HG03342 (cell line): ENCODE measurements around the gene PRPF40B.
"Not testable (repeated sequence)": the region's sequence is repeated elsewhere in the genome, so short reads cannot be mapped to it uniquely, and the experiment has no call there.

ENCODE experiments used
- ATAC-seq: cut with Tn5 transposase; IDR thresholded peaks from one replicate; pipeline ENCODE4 v1.9.1; 2021; ENCODE audit warnings: mild to moderate bottlenecking, moderate library complexity; ENCODE audit not compliant: unreplicated experiment

The PRPF40B gene

DNA sequence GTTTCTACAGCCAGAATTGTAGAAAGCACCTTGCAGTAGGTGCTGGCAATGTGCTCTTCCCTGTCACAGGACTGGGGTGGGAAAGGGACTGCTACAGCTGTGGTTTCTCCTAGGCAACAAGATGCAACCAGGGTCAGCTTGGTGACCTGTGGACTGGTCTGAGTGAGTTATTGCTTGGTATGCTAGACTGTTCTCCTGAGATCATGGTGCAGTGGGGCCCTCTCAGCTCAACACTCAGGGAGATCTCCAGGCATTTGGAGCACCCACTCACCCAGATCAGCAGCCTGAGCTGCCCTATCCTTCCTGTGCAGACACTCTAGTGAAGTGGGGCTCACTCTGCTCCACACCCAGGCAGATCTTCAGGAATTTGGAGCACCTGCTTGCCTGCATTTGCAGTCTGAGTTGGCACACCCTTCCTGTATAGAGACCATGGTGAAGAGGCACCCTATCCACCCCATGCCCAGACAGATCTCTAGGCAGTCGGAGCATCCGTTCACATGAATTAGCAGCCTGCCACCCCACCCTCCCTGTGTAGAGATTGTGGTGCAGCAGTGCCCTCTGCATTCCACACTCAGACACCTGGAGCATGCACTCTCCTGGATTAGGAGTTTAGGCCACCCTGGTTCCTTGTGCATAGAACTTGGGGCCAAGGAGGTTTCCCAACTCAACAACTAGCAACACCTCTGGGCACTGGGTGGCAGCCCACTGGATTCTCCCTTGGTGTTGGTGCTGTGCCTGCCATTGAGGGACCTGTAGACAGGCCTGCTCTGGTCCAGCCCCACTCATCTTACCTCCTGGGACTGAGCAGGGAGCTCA lies 14.1 kb upstream of the PRPF40B start:
- ATAC-seq, result no peak

DNA sequence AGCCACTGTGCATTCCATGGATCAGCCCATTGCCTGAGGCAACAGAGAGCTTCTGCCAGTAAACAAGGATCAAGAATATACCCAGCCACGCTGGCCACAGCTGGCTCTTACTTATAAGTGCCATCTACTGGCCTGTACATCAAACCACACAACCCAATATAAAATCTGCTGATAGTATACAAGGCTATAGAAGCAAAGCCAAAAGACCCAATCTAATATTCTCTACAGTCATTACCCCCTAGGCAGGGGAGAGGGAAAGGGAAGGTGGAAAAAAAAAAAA lies 13.5 kb upstream of the PRPF40B start:
- no peak for ATAC-seq

DNA sequence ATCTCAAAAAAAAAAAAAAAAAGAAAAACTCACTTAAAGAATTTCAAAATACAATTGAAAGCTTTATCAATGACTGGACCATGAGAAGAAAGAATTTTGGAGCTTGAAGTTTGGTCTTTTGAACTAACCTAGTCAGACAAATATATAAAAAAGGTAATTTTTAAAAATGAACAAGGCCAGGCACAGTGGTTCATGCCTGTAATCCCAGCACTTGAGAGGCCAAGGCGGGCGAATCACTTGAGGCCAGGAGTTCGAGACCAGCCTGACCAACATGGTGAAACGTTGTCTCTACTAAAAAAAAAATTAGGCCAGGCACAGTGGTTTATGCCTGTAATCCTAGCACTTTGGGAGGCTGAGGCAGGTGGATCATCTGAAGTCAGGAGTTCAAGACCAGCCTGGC lies 12.6 kb upstream of the PRPF40B start:
- not testable (repeated sequence) for ATAC-seq

DNA sequence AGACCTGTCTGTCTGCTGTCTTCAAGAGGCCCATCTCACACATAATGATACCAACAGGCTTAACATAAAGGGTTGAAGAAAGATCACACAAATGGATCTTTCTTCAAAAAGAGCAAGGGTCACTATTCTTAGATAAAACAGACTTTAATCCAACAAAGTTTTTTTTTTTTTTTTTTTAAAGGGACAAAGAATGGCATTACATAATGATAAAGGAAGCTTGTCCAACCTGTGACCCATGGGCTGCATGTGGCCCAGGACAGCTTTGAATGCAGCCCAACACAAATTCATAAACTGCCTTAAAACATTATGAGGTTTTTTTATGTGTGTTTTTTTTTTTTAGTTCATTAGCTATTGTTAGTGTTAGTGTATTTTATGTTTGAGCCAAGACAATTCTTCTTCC lies 11.2 kb upstream of the PRPF40B start:
- no peak for ATAC-seq

DNA sequence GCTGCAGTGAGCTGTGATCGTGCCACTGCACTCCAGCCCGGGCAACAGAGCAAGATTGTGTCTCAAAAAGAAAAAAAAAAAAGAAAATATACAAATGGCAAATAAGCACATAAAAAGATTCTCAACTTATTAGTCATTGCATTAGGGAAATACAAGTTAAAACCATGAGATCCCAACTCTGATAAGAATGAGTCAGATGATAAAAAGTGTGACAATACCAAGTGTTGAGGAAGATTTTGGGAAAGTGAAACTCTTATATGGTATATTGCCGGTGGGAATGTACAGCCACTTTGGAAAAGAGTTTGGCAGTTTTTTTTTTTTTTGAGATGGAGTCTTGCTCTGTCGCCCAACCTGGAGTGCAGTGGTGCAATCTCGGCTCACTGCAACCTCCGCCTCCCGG lies 7.6 kb upstream of the PRPF40B start:
- ATAC-seq, result no peak

DNA sequence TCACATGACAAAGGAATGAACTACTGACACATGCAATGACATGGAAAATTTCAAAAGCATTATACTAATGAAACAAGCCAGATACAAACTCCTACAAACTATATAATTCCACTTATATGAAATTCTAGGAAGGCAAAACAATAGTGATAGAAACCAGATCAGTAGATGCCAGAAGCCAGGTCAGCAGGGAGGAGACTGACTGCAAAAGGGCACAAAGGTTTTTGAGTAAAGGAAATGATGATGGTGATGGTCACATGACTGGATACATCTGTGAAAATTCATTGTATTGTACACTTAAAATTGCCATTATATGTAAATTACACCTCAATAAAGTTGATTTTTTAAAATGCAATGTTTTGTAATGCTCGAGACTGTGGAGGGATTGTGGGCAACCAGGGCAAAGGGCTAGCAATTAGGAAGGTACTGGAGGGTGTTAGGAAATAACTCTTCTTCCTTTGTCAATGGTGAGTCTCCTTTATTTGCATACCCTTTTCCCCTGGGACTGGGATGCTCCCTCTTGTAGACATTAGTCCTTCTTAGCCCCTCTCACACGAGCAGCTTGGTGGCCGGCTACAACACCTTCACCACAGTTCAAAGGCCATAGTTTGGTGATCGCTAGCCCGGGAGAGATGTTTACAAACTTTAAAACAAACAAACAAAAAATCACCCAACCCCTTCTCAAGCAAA lies 6.7 kb upstream of the PRPF40B start:
- ATAC-seq, result no peak

DNA sequence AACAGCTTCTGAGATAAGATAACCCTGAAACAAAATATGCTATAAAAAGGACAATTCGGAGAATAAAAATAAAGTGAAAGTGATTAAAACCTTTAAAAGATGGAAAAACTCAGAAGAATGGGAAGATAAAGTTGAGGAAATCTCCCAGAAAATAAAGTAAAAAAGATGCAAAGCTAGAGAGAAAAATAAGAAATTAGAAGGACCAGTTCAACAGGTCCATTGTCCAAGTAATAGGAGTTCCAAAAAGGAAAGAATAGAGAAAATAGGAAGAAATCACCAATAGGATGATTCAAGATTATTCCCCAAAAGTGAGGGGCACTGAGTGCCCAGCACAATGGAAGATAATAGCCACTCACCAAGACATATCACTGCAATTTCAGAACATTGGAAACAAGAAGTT lies 4.8 kb upstream of the PRPF40B start:
- ATAC-seq, result no peak

DNA sequence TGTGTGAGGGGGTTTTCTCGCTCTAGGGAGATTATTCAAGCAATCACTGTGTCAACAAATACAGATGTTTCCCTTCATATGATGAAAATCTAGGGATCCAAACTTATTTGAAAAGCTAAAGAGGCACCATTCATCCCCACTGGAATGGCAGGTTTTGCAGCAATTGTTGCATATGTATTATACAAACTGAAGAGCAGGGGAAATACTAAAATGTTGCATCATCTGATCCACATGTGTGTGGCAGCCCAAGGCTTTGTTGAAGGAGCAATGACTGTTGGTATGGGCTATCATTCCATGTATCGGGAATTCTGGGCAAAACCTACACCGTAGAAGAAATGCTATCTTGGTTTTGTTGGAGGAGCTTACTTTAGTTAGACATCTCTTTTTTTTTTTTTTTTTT lies 4.1 kb upstream of the PRPF40B start:
- ATAC-seq, result no peak

DNA sequence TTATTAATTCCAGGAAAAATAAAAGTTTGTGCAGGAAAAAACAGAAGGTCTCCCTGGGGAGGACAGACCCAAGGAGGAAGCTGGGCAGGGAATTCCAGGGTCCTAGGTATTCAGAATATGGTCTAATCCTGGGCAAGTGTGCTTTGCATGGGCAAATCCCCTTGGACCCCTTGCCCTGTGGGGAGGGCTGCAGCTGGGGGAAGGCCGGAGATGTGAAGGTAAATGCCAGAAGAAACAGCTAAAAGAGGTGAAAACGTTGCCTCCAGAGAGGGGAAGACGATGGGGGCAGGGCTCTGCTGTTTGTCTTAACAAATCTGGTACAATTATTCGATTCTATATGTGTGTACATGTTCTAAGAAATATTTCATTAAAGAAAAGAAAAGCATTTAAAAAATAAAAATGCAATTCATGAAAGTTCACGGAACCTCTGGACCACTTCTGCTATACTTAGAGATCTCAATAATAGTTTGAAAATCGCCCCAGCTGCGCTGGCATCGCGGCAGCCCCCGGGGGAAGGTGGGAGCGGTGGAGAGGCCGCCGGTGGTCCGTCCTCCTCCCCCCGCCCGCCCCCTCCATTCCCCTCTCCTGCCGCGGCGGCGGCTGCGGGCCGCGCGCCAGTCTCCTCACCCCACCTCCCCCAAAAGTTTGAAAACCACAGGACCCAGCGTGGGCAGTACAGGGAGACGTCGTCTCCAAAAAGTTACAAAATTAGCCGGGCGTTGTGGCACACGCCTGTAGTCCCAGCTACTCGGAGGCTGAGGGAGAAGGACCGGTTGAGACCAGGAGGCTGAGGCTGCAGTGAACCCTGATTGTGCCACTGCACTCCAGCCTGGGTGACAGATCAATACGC lies 1.5 kb upstream of the PRPF40B start:
- no peak for ATAC-seq

DNA sequence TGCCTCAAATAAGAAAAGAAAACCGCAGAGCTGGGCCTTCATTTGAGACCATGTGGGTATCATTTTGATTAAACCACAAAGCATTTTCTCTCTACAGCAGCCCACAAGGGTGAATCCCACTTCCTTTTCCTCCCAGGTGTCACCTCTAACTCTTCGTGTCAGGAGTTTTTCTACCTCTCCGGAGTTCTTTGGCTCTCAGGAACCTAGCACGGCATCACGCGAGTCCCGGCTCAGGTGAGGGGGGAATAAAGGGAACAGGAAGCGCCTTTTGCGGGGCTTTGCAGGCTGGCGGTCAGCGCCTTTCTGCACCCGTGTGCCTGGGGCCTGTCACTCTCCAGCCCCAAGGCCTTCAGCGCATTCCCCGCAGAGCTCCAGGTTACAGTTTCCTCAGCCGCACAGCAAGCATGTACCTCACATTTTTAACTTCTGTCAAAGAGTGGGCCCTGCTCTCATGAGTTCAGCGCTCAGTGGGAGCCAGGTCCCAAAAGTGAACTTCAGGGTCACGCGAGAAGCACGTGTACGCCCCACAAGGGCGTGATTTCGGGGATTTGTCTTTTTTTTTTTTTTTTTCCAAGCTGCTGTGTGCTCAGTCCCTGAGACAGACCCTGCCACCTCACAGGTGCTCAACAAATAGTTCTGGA lies 740 bp upstream of the PRPF40B start:
- ATAC-seq, result peak; percentile 28

DNA sequence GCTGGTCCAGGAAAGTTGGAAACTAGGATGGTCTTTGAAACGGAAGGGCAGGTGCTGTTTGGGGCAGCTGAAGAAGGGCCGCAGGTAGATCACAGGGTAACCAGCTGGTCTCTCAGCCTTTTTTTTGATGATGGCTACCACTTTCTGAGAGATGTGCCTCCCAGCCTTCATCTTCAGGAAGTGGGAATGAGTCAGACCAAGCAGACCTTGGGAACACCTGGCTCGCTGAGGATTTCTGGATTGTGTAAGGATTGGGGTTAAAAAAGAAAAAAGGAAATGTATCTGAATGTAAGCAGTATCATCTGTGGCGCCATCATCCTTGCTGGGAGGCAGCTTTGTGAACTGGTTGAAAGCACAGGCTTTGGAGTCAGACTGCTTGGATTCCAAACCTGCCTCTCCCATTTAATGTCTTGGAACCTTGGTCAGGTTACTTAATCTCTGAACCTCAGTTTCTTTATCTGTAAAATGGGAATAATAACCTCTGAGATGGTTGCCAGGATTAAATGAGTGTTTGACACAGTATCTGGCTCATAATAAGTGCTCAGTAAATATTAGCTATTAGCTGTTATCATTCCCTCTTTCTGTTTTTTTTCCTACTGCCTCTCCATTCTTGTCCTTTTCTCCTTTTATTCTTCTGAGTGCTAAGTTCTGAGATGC lies 1.7 kb downstream of the PRPF40B start:
- no peak for ATAC-seq

DNA sequence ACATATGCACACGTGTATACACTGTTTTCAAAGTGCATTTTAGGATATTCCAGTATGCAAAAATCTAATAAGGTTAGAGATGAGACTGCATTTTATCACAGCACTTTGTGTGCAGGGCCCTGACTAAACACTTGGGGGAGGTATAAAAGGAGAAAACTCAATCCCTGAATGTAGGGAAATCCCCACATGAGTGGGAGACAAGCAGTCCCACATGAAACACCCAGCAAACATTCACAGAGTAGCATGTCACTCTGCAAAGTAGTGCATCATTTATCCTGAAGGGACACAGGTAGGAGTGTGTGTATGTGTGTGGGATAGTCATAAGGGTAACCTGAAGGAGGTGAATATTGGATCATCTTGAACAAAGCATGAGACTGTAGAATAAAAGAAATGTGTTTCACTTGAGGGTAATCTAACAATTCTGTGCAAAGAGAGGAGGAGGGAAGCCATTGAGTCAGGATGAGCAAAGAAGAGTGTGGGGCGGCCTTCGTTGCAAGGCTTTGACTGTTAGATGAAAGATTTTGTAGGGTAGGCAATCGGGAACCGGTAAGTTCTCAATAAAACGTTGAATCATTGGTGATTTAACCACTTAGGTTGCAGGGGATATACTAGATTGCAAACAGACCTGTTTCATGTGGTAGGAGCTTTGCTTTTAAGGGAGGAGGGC lies 2.9 kb downstream of the PRPF40B start:
- ATAC-seq, result no peak

DNA sequence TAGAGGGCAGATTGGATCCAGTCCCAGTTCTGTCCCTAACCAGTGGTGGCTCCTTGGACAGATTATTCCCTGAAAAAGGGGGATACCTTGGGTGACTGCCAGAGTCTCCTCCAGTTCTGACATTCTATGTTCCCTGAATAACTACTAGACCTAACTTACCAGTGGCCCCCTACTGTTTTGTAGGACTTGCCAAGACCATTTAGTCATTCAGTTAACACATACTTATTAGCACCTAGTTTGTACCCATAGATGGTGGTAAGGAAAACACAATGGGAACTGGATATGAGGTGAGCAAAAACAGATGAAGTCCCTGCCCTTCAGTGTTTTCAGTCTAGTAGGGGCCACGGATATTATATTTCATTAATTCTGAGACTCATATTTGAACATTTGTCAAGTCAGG lies 3.5 kb downstream of the PRPF40B start:
- no peak for ATAC-seq

DNA sequence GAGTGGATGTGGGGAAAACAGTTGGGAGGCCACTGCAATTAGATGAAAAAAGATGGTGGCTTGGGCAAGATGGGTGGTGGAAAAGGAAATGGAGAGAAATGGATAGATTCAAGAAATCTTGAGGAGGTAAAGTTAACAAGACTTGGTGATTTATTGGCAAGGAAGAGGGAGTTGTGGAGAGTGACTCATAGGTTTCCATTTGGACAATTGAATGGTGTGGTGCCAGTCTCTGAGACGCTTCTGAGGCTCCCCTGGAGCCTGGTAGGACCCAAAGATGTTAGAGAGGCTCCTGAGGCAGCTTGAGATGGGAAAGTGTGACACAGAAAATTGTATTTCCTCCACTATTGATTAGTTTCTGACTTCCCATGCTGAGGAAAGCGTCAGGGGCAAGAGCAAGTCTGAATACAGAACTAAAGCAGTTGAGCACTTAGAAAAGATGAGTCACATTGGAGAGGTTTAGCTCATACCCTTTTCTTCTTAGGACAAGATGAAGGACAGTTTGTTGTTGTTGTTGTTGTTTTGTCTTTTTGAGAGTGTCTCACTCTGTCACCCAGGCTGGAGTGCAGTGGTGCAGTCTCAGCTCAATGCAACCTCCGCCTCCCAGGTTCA lies 4.5 kb downstream of the PRPF40B start:
- ATAC-seq, result no peak

DNA sequence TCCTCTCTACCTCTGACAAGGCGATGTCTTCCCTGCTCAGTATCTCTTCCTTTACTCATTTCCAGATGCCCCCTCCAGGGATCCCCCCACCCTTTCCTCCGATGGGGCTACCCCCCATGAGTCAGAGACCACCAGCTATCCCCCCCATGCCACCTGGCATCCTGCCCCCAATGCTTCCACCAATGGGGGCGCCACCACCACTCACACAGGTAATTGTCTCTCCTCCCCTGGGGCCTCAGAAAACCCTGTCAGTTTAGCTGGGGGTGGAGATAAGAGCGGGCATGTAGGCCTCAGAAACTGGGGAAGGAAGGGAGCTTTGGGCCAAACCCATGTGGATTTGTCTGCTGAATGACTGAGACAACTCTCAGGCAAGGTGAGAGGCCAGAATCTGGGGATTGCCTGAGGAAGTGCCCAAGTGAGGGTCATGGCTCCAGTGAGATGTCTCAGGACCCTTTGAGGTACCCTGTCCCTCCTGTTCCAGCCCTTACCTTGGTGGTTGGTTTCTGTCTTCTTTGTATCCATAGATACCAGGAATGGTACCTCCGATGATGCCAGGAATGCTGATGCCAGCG lies 8.1 kb downstream of the PRPF40B start:
- no peak for ATAC-seq

DNA sequence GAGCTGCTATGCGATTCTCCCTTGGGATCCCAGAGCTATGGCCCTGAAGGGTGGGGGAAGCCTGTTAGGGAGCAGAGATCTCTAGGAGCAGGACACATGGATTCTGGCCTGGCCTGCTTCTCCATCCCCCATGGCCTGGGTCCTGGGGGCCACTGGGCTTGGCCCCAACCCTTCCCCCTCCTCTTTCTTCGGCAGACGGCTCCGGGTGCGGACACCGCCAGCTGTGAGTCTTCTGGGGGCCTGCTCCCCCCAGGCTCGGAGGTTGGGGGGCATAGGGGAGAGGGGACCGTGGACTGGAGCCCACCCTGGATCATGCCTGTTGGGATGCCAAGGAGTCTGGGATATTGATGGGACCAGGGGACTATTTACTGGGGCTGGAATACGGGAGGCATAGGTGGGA lies 9.0 kb downstream of the PRPF40B start:
- no peak for ATAC-seq

DNA sequence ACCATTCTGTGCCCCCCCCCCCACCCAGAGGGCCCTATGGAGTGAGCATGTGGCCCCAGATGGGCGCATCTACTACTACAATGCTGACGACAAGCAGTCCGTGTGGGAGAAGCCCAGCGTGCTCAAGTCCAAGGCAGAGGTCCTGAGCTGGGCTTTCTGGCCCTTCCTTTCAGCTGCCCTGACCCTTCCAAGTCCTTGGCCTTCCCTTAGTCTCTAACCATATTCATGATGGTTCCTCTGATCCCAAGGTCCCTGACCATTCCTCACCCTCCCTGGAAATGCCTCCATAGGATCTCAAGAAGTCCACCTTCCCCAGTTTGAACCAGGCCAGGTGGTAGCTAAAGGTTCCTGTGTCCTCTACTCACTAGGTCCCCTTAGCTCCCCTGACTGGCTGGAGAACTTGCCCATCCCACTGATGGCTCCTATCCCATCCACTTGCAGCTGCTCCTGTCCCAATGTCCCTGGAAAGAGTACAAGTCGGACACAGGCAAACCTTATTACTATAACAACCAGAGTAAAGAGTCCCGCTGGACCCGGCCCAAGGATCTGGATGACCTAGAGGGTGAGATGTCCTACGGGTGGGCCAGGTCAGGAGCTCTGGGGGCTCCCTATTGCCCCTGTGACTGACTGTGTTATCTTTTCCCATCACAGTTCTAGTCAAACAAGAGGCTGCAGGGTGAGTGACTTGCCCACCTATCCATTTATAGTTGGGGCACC lies 9.8 kb downstream of the PRPF40B start:
- ATAC-seq, result no peak

DNA sequence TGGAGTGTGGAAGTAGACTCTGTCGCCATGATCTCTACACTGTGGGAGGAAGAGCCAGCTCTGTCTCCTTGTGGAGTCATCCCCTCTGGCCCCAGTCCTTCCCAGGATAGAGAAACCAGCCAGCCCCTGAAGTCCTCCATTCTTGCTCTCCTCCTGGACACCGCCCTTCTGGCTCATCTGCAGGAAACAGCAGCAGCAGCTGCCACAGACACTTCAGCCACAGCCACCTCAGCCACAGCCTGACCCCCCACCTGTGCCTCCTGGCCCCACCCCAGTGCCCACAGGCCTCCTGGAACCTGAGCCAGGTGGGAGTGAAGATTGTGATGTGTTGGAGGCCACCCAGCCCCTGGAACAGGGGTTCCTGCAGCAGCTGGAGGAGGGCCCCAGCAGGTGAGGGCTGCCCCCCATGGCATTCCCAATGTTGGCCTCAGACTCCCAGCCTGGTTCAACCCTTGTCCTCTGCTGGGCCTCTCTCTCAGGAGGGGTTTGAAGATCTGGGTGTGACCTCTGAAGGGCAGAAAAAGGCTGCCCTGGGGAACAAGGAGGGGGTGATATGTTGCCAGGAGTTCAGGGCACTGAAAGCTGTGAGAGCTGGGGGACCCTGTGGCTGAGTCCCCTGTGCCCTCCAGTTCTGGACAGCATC lies 10.5 kb downstream of the PRPF40B start:
- no peak for ATAC-seq
